COLO829 (cell line): ENCODE measurements around the gene OSGIN1.

Experiments
- DNase-seq: peaks from one replicate; pipeline ENCODE4 v3.0.0; 2012; ENCODE audit warnings: low spot score

OSGIN1 gene

GRCh38 chr16:83957296-83957855 lies 4.3 kb downstream of the OSGIN1 start:
- DNase-seq = no peak

DNA sequence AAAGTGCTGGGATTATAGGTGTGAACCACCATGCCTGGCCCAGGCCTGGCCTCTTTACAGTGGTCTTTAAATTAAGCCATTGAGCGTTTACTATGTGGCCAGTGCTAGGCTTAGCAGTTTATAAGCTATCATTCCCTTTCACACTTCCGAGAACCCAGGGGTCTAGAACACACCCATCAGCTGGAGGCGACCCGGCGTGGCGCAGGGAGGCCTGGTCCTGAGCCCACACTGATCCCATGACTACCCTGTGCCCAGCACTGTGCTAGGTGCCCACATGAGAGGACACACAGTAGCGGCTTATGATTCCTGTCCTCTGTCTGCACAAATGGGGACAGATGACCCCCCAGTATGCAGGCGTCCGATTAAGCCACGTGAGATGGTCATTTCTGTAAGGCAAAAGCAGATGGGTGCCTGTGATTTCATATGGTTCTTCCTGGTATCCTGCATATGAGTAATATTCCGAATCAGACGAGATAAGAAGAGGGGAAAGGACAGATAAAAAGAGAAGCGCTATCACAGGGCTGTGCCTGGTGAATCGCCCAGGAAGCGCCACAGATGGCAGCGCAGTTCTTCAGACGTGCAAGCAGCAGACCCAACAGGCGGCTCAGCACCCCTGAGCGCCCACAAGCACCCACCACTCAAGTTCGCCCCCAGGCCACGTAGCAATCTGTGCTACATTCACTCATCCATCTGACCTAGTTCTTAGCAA lies 5.3 kb downstream of the OSGIN1 start:
- no peak for DNase-seq

GRCh38 chr16:83958846-83959565 lies 6.0 kb downstream of the OSGIN1 start:
- DNase-seq = no peak

DNA sequence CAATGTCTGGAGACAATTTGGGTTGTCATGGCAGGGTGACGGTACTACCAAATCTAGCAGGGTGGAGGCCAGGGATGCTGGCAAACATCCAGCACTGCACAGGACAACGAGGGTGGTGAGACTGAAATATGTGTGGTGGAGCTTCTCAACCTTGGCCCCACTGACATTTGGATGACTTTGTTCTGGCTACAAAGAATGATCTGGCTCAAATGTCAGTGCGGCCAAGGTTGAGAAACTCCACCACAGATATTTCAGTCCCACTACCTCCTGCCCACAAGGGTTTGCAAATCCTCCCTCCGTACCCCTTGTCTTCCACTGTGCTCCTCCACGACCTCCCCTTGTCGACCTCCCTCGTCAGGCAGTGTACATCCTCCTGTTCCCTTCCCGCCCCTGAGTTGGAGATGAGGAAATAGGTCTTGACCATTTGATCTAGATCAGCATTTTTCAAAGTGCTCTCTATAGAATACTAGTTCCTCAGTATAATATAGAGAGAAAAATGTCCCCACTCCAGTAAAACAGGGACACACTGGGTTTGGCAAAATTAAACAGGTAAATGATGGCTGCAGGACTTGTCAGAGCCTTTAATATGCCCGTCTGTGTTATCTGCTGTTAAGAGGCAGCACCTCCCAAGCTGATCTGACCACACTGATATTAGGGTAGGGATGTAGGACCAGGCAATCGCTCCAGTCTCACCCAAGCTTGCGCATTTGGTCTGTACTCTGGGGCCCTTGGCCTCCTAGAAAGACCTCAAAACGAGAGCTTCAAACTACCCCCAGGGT lies 6.8 kb downstream of the OSGIN1 start:
- no peak for DNase-seq

- DNase-seq = no peak
Measured at GRCh38 chr16:83960521-83961249, 7.6 kb downstream of the OSGIN1 start.

GRCh38 chr16:83961591-83961990 lies 8.6 kb downstream of the OSGIN1 start:
- DNase-seq = no peak

GRCh38 chr16:83963277-83964119 lies 10.5 kb downstream of the OSGIN1 start:
- DNase-seq = no peak

DNA sequence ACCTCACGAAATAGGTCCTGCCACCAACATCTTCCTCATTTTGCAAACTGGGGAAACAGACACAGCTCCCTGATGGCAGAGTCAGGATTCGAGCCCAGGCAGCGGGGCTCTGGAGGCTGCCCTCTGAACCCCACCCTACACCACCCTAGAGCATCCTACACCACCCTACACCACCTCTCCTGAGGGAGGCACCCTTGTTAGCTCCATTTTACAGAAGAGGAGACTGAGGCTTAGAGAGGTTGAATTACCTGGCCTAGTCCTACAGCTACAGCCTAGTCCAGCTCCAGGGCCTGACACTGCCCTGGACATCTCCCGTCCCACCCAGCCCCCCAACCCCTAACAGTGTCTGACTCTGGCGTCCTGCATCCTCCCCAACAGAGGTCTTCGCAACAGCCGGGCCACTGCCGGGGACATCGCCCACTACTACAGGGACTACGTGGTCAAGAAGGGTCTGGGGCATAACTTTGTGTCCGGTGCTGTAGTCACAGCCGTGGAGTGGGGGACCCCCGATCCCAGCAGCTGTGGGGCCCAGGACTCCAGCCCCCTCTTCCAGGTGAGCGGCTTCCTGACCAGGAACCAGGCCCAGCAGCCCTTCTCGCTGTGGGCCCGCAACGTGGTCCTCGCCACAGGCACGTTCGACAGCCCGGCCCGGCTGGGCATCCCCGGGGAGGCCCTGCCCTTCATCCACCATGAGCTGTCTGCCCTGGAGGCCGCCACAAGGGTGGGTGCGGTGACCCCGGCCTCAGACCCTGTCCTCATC lies 11.8 kb downstream of the OSGIN1 start:
- no peak for DNase-seq

GRCh38 chr16:83965444-83966152 lies 12.6 kb downstream of the OSGIN1 start:
- DNase-seq = no peak

DNA sequence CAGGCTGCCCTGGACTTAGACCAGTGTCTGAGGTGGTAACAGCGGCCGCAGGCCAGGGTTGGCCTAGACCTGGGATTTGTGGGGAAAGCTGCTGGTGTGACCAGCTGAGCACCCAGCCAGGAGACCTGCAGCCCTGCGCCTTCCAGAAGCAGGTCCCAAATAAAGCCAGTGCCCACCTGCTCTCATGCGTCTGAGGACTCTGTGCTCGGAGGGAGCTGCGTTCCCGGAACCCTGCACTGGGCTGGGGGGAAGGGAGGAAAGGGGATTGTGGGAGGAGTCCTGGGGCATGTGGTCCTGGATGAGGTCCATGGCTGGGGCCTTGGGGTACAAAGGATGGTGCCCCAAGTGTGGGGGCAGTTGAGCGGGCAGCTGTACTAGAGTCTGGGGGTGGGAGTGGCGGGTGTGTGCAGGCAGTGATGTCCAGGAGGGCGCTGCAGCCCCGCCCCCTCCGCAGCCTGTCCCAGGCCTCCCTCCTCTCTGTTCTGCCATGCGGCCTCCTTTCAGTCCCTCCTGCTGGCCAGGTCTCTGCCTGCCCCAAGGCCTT lies 13.2 kb downstream of the OSGIN1 start:
- DNase-seq = no peak

GRCh38 chr16:83967091-83967490 lies 14.1 kb downstream of the OSGIN1 start:
- DNase-seq = no peak

- peak; percentile 15 for DNase-seq
Measured at GRCh38 chr16:83967838-83968305, 14.8 kb downstream of the OSGIN1 start, which contains the start of gene NECAB2. Gene NECAB2, plus strand, starts transcription at chr16:83968244. Its CDS starts 405 bp downstream, at chr16:83968649.

GRCh38 chr16:83968306-83968851 lies 15.3 kb downstream of the OSGIN1 start:
- DNase-seq = no peak

- DNase-seq = no peak
Measured at GRCh38 chr16:83968891-83969649, 16.0 kb downstream of the OSGIN1 start.

- no peak for DNase-seq
Measured at GRCh38 chr16:83969771-83970429, 16.9 kb downstream of the OSGIN1 start.

- no peak for DNase-seq
Measured at GRCh38 chr16:83970430-83970815, 17.4 kb downstream of the OSGIN1 start.
